HTR-8/SVneo (cell line): ENCODE measurements around the gene UTP18.
"Not testable (repeated sequence)": the region's sequence is repeated elsewhere in the genome, so short reads cannot be mapped to it uniquely, and the experiment has no call there.

Experiments
- DNase-seq: peaks from one replicate; pipeline ENCODE4 v3.0.0; 2011; ENCODE audit warnings: low spot score, mixed read lengths; ENCODE audit not compliant: insufficient read length
- FAIRE-seq: peaks from 2 replicates; lab custom pipeline; 2011; peaks lifted over from hg19 to GRCh38; lab: Jason Lieb, UNC

UTP18 gene

DNA sequence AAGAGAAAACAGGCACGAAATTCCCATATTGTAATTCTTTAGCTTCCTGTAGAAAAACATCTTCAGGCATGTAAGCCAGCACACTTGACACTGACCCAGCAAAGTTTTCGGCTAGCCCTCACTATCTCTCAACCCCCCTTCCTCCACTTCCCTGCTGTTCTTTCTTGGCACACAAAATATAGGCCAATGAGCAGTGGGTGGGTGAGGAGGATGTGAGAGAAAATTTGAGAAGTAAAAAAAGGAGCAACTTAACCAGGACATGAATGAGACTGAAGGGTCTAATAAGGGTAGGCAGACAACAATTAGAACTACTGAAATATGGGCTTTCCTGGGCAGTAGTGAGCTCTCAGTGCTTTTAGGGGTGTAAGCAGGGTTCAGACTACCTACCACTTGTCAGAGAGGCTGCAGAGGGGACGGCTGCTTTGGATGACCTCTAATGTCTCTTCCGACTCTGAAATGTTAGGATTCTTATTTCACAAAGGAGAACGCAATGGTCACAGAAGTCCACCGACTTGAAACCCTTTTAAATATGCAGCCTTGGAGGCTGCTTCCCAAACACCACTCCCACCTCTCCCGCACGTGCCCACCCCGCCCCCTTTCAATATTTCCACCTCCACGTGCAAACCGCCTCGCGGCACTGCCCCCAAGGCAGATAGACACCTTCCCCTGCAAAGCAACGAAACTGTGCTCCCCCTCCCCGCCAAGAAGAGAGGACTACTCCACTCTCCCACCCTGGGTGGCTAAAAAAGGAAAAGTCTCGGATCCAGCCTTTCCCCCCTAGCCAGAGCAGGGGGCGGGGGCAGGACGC, 1.4 kb upstream of the UTP18 start:
- FAIRE-seq (no peak), DNase-seq (peak; percentile 15)

DNA sequence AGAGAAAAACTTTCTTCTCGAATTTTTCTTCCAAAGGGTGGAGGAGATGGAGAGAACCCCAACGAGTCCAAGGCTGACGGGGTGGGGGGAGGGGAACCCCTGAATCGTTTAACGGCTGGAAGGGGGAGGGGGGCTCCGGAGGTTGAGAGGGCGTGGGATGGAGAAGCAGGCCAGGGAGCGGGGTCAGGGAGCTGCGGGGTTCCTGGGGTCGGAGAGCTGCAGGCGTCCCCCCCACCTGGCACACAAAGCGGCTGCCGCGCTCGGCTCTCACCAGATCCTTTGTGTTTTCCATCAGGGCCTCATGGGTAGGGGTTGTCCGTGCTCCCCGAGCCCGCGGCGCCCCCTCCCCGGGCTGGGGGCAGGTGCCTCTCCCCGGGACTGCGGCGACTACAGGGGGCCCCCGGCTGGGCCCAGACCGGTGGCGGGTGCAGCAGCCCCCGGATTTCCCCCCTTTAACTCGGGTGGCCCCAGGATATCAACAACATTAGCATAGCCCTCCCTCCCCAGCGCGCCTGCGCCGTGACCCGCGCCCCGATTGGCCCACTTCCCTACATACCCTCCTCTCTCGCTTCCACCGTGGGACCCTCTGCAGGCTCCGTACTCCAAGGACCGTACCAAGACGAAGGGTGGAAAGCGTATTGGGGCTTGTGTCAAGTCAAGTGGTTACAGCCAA, 646 bp upstream of the UTP18 start, which contains the start of gene MBTD1:
MBTD1 (minus strand) TSS at position 486 of the 673 bp plus-strand sequence. CDS start 34,888 bp downstream, outside the sequence.
- FAIRE-seq (no peak), DNase-seq (peak; percentile 100)

DNA sequence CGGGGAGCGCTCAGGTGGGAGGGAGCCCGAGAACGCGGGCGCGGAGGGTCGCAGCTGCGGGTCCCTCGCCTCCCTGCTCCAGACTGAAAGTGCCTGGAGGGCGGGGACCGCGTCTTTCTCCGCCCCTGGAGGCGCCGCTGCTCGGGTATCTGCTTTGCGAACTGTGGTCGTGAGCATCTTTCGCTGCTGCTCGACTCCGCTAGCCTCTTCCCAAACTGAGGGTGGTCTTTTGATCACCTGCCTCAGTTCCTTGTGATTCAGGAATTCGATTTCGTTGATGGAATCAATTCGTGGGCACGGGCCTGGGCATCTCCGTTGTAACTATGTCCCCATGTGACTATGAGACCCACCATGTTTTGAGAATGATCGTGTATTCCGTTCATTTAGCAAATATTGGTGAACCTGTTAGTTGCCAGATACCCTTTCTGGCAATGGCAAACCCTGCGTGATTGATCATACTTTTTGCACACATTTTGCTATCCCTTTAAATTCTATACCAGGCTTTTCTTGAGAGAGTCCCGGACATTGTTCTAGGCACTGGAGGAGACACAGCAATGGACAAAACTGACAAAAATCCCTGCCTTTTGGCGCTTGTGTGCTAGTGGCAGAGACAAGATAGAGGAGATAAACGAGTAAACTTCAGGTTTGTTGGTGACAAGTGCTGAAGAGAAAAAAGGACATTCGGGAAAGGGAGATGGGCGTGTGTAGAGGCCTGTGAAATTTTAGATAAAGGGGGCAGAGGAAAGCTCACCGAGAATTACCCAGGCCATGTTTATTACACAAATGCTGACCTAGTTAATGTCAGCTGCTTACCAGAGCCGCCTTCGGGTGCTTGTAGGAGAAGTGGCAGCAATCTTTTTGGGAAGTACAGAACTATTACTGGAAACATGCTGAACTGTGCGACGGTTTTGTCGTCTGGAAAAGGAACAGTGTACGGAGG, 948 bp downstream of the UTP18 start:
- FAIRE-seq (no peak), DNase-seq (peak; percentile 66)

DNA sequence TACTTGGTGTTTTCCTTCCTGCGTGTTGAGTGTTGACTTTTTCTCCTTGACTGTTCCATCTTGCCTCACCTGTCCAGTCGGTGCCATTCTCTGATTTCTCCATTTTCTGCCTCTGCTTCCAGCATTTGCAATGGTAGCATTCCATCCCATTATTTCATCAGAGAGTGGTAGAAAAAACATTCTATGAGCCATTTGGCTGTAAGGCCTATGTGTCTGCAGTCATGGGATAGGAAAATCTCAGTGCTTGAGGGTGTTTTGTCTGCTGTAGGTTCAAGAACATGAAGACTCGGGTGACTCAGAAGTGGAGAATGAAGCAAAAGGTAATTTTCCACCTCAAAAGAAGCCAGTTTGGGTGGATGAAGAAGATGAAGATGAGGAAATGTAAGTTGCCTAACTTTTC, 2.7 kb downstream of the UTP18 start:
- FAIRE-seq (no peak), DNase-seq (no peak)

DNA sequence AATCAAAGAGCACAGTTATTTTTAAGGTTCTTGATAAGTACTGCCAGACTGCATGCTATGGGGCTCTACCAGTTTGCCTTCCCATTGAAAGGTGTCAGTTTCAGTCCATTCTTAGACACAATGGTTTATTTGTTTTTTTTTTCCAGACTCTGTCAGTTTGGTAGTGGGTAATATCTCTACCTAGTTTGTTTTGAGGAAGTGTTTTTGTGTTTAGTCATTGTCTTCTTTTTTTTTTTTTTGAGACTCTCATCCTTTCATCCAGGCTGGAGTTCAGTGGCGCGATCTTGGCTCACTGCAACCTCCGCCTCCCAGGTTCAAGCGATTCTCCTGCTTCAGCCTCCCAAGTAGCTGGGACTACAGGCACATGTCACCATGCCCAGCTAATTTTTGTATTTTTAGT, 4.1 kb downstream of the UTP18 start:
- not testable (repeated sequence) for FAIRE-seq, DNase-seq

DNA sequence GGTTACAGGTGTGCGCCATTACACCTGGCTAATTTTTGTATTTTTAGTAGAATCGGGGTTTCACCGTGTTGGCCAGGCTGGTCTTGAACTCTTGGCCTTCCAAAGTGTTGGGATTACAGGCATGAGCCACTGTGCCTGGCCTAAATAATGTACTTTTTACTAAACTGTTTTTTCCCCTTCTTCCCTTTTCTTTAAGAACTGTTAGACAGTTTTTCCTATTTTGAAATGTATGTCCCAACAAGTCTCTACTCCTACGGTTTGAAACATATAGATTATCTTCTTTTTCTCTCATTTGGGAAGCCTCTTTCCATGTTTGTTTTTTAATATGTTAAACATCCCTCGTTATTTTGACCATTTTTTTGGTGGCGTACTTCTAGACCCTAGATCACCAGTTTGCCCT, 9.6 kb downstream of the UTP18 start:
- FAIRE-seq: no peak

DNA sequence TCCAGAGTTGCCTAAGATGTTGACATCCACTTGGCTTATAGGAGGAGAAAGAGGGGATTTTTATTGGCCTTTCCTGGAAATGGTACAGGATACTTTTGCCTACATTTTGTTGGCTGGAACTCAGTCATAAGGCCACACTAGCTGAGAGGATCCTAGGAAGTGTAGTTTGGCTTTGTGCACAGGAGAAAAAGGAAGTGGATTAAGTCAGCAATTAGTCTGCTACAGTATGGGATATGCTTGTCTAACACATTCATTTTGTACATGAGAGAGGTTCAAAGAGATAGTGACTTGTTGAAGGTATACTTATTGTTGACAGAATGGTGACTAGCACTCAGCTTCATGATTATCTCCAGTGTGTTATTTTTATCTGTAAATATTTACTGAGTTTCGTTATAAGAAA, 10.3 kb downstream of the UTP18 start:
- DNase-seq (no peak), FAIRE-seq (peak; percentile 71)

More for the DNA sequence above, 9.6 kb downstream of the UTP18 start:
- no peak for DNase-seq

DNA sequence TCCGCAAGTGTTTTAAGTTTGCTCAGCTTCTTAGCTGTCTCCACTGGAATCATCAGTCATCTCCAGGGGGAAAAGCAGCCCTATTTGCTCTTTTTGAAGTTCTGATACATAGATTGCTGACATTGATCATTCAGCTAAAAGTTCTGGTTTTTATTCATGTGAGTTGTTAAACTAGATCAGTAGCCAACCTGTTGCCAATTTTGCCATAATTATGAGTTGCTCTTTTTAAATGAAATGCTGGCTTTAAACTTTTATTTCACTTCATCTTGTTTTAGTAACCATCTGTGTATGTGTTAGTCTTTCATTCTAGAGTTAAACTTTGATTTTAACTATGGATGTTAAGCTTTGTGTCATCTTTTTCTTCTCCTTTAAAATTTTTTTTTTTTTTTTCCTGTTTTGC, 12.5 kb downstream of the UTP18 start:
- no peak for DNase-seq
- FAIRE-seq: no peak

DNA sequence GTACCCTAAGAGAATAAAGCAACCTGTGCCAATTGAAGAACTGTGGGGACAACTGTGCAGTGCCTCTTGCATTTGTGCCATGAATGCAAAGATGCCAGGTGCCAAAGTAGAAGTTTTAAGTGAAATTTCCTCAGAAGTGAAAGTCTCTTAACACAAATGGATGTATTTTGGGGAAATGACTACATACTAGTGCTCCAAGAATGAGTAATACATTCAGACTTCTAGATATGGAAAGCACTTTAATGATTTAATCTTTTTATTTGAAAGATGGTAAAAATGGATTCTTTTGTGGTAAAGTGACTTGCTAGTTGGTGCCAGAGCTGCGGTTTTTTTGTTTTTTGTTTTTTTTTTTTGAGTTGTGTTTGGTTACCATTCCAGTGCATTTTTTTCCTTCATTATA, 15.0 kb downstream of the UTP18 start:
- no peak for DNase-seq
- FAIRE-seq: no peak

DNA sequence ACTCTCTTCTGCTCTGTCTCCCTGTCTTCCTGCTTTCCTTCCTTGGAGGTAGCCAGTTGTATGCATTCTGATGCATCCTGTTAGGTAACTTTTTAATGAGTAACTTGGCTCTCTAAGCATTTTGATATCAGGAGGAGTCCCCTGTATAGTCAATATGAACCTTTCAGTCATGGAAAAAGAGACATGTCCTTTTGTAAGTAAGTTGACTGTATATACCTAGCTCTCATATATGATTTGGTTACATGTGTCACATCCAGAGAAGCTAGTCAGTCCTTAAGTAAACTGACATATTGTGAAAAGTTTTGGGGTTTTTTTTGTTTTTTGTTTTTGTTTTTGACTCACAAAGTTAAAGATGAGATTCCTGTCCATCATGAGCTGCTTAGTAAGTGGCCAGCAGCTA, 18.8 kb downstream of the UTP18 start:
- no peak for DNase-seq

DNA sequence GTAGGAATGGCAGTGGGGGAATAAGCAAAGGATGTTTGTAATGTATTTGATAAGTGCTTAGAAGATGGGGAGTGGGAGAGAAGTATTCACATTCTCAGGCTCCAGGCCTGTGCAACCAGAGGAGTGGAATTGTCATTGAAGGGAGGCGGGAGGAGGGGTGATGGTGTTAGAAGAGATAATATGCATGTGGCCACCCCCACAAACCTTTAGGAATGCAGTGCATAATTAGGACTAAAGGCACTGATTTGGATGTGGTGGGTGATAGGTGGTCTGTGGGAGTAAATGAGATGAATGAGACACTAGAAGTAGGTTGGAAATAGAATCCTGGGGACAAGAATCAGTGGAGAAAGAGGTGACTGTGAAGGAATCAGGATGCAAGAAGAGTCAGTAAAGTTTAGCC, 27.1 kb downstream of the UTP18 start:
- FAIRE-seq (peak; percentile 38), DNase-seq (no peak)

More for the DNA sequence above, 18.8 kb downstream of the UTP18 start:
- no peak for FAIRE-seq

DNA sequence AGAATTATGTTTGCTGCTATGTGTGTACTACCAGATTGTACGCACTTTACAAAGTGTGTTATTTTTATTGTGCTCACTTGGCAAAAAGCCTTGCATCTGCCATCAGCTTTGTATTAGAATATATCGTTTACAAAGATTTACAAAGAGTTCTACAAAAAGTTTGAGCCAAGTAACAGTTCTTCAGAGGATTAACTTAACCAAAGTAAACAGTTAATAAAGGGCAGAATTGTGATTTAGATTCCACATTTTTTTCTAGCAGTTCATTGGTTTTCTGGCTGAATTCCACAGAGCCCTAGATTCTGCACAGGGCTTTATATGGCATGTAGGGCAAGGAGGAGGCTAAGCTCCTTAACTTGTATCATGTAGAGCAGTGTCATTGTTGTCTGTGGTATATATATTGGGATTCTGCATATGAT, 29.4 kb downstream of the UTP18 start:
- DNase-seq (no peak), FAIRE-seq (no peak)

DNA sequence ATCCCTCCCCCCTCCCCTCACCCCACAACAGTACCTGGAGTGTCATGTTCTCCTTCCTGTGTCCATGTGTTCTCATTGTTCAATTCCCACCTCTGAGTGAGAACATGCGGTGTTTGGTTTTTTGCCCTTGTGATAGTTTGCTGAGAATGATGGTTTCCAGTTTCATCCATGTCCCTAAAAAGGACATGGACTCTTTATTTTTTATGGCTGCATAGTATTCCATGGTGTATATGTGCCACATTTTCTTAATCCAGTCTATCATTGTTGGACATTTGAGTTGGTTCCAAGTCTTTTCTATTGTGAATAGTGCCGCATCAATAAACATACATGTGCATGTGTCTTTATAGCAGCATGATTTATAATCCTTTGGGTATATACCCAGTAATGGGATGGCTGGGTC, 34.0 kb downstream of the UTP18 start:
- DNase-seq, FAIRE-seq: not testable (repeated sequence)

DNA sequence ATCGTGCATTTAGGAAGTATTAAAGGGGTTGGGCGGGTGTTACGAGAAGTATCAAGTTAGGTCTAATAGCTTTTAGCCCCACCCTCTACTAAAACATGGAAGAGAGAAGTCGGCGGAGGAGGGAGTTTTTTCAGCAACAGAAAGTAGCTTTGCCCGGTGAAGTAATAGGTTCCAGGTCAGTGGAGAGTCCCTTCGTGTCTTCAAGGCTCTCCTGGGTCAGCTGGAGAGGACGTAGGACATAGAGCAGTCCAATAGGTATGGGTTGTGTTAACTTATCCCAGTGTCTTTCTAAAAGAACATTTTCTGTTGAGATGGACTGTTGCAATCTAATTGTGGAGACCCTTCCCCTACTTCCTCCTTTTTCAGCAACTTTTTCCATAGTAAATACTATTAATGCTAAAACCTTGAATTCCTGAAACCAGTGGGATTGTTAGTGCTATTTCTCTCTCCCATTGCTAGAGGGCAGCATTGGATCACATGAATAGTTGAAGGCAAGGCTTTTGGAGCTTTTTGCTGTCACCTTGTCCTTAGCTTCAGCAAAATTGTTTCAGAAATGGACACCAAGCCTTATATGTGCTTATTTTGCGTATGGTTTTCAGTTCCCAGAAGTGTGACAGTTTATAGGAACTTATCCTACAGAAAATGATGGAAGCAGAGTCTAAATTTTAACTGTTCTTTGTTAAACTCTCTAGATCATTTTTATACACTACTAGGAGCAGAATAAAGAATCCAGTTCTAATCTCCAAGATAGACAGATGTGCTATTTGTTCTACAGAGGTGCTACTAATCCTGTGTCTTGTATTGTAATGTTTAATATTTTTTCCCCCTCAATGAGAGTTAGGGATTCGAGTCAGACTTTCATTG, 38.4 kb downstream of the UTP18 start:
- DNase-seq: peak; percentile 53
- no peak for FAIRE-seq

DNA sequence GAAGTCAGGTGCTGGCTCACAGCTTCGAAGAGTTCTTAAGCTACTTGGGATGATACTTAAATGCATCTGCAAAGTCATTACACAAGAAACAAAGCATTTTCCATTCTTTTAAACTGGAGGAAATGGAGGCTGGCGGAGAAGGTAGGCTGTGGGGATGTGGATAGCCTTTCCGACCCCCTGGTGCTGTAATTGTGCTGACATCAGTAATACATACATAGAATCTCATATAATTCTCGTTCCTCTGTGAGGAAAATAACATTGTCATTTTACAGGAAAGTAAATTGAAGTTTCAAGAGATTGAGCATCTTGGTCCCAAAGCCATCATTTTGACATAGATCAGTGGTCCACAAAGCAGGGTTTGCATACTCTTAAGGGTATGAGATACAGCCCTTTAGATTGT, 39.5 kb downstream of the UTP18 start:
- no peak for FAIRE-seq
- DNase-seq: no peak

DNA sequence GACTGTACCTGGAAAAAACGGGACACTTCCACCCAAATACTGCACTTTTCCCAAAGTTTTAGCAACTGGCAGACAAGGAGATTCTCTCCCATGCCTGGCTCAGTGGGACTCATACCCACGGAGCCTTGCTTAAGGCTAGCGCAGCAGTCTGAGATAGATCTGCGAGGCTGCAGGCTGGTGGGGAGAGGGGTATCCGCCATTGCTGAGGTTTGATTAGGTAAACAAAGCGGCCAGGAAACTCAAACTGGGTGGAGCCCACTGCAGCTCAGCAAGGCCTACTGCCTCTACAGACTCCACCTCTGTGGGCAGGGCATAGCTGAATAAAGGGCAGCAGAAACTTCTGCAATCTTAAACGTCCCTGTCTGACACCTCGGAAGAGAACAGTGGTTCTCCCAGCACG, 44.8 kb downstream of the UTP18 start:
- FAIRE-seq (no peak), DNase-seq (no peak)

DNA sequence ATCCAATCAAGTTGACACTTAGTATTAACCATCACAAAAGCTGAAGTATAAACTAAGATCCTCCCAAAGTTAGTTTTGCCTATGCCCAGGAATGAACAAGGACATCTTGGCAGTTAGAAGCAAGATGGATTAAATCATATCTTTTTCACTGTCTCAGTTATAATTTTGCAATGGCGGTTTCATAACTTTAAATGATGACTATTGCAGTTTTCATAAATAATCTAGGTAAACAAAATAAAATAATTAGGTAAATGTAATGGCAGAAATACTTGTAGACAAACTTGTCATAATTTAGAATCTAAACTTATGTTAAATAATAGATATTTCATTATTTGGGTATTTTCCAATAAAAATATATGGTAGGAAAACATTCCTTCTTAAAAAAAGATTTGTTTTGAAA, 51.7 kb downstream of the UTP18 start:
- FAIRE-seq, DNase-seq: not testable (repeated sequence)

DNA sequence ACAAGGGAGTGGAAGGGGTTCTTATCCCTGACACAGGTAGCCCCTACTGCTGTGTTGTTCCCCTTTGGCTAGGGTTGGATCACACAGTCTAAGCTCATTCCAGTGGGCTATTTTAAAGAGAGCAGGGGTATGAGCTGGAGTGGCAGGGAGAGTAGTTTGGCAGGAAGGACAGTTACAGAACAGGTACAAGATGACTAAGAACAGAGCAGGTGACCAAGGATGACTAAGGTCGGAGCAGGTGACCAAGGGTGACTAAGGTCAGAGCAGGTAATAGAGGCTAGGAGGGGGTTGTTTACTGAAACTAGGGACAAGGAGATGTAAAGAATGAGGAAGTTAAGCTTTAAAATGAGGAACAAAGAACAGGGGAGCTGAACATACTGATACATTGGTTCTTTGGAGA, 58.8 kb downstream of the UTP18 start:
- peak; percentile 48 for FAIRE-seq
- no peak for DNase-seq

DNA sequence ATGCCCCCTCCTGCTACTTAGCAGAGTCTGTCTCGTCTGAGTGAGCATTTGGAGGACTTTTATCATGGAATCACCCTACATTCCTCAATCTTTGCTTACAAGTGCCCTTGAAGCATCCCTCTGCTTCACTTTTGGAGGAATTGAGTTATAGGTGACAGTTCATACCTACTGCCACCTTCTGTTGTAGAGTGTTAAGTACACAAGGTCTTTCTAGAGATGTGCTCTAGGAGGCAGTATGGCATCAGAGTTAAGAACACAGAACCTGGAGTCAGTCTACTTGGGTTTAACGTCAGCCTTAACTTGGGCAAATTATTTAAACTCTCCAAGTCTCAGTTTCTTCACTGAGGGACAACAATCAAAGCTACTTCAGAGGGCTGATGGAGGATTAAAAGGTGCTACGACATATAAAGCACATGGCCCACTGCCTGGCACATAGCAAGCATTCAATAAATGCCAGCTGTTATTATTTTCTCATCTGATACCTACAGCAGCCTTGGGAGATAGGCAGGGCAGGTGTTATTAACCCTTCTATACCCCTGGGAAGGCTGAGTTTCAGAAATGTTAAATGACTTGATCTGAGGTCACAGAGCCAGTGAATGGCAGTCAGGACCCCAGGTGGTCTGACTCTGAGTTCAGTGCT, 62.2 kb downstream of the UTP18 start:
- FAIRE-seq (peak; percentile 9), DNase-seq (peak; percentile 54)
